Astrocyte (in vitro differentiated cells and primary cell): ENCODE results near the gene MGAT3. TPM values are rescaled to one million over a fixed set of nuclear protein-coding genes. Genes with fewer than 3 reads are reported as not detected.

Experiments used
- DNase-seq: peaks from one replicate; pipeline ENCODE4 v3.0.0-alpha.2; 2010; ENCODE audit warnings: low read depth
- FAIRE-seq: peaks from 2 replicates; lab custom pipeline; 2011; peaks lifted over from hg19 to GRCh38; lab: Jason Lieb, UNC
- H2AFZ ChIP-seq: 2 replicates; pipeline ENCODE4 v1.6.0; 2012; ENCODE audit warnings: low read depth, low read length, inconsistent platforms
- H3K27ac ChIP-seq: 2 replicates; pipeline ENCODE4 v1.5.1; 2011; ENCODE audit warnings: low read depth, low read length, inconsistent platforms
- H3K27me3 ChIP-seq: 2 replicates; pipeline ENCODE4 v1.6.0; 2011; ENCODE audit warnings: low read length, inconsistent platforms; ENCODE audit not compliant: insufficient read depth
- H3K36me3 ChIP-seq: 2 replicates; pipeline ENCODE4 v1.5.1; 2011; ENCODE audit warnings: low read length, inconsistent platforms; ENCODE audit not compliant: insufficient read depth
- H3K4me1 ChIP-seq: 2 replicates; pipeline ENCODE4 v1.5.1; 2011; ENCODE audit warnings: low read length, inconsistent platforms; ENCODE audit not compliant: insufficient read depth
- H3K4me2 ChIP-seq: 2 replicates; pipeline ENCODE4 v1.6.0; 2012; ENCODE audit warnings: low read length, inconsistent platforms
- H3K4me3 ChIP-seq: 2 replicates; pipeline ENCODE4 v1.5.1; 2011; ENCODE audit warnings: low read depth, mild to moderate bottlenecking, low read length, inconsistent platforms; ENCODE audit not compliant: insufficient read depth
- H3K79me2 ChIP-seq: 2 replicates; pipeline ENCODE4 v1.6.0; 2012; ENCODE audit warnings: mild to moderate bottlenecking, low read length, inconsistent platforms; ENCODE audit not compliant: insufficient read depth
- H3K9ac ChIP-seq: 2 replicates; pipeline ENCODE4 v1.6.0; 2012; ENCODE audit warnings: mild to moderate bottlenecking, low read length, inconsistent platforms
- H3K9me3 ChIP-seq: 2 replicates; pipeline ENCODE4 v1.5.1; 2012; ENCODE audit warnings: low read depth, mild to moderate bottlenecking, low read length, inconsistent platforms; ENCODE audit not compliant: insufficient read depth
- H4K20me1 ChIP-seq: 2 replicates; pipeline ENCODE4 v1.6.0; 2012; ENCODE audit warnings: low read length, inconsistent platforms; ENCODE audit not compliant: insufficient read depth
- H3K27ac Mint-ChIP-seq: one replicate; pipeline ENCODE4 v1.8.0; 2021; ENCODE audit warnings: mild to moderate bottlenecking, mixed read lengths; ENCODE audit not compliant: unreplicated experiment
- H3K27me3 Mint-ChIP-seq: one replicate; pipeline ENCODE4 v1.8.0; 2021; ENCODE audit warnings: low read depth, mixed read lengths; ENCODE audit not compliant: unreplicated experiment
- H3K36me3 Mint-ChIP-seq: one replicate; pipeline ENCODE4 v1.8.0; 2021; ENCODE audit warnings: low read depth, mixed read lengths; ENCODE audit not compliant: unreplicated experiment
- H3K4me1 Mint-ChIP-seq: one replicate; pipeline ENCODE4 v1.8.0; 2021; ENCODE audit warnings: low read depth, mixed read lengths; ENCODE audit not compliant: unreplicated experiment
- H3K4me3 Mint-ChIP-seq: one replicate; pipeline ENCODE4 v1.8.0; 2021; ENCODE audit warnings: mild to moderate bottlenecking, moderate library complexity, mixed read lengths; ENCODE audit not compliant: unreplicated experiment
- H3K9me3 Mint-ChIP-seq: one replicate; pipeline ENCODE4 v1.8.0; 2021; ENCODE audit warnings: mild to moderate bottlenecking, mixed read lengths; ENCODE audit not compliant: unreplicated experiment
- CTCF ChIP-seq: IDR thresholded peaks from 2 replicates; pipeline ENCODE4 v1.5.1; 2011; ENCODE audit warnings: low read depth, mild to moderate bottlenecking, inconsistent platforms, low read length, moderate library complexity; ENCODE audit not compliant: insufficient read depth
- EZH2 ChIP-seq: IDR thresholded peaks from 2 replicates; pipeline ENCODE4 v1.6.1; 2012; ENCODE audit warnings: mild to moderate bottlenecking, low read length, inconsistent platforms; ENCODE audit not compliant: insufficient read depth
- total RNA-seq: library from RNA; stranded (reverse); gene quantifications from 2 replicates; pipeline ENCODE4 v1.2.1, GENCODE V29; 2021

The MGAT3 gene
- total RNA-seq, 1 donor from 2014 or later: 7.9 TPM

DNA sequence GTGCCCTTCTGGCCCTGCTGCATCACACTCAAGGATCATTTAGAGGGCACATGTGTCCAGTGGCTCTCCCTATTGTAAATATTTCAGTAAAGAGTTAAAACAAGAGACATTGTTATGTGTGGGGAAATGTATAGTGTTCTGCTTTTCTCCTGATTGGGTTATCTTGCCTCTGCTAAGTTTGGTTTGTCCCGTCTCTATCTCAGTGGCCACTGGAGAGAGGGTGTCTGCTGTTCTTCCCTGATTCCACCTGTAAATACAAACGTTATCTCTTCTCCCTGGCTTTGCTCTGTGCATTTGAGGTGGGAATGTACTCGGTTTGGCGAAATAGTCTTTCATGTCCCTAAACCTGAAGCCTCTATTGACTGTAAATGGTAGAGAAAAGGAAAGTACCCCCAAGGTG is 51.6 kb downstream of the MGAT3 start:
- Histone ChIP-seq H3K4me3 (no peak overlapping the region), H3K4me1 (peaks cover 4% of the 10 kb centered on the region), H3K36me3 (peaks cover 30% of the 10 kb centered on the region), H3K4me2 (no peak overlapping the region), H2AFZ (no peak overlapping the region), H3K9ac (no peak overlapping the region), H3K9me3 (no peaks in the 10 kb centered on the region), H3K27ac (no peak overlapping the region), H3K79me2 (peaks cover 68% of the 10 kb centered on the region), H4K20me1 (peaks cover 57% of the 10 kb centered on the region), H3K27me3 (no peaks in the 10 kb centered on the region)
- Mint-ChIP-seq H3K9me3 (no peaks in the 10 kb centered on the region), H3K27ac (no peak overlapping the region), H3K27me3 (no peaks in the 10 kb centered on the region), H3K36me3 (peaks cover 24% of the 10 kb centered on the region), H3K4me1 (peaks cover 3% of the 10 kb centered on the region), H3K4me3 (no peak overlapping the region)
- TF ChIP-seq EZH2 (no peak), CTCF (no peak)
- no peak for DNase-seq
- FAIRE-seq: no peak

GRCh38 chr22:39510529-39511149 is 53.8 kb downstream of the MGAT3 start:
- FAIRE-seq (no peak), DNase-seq (no peak)
- no peak overlapping the region for H3K4me3 Mint-ChIP-seq
- no peak overlapping the region for H3K27ac Mint-ChIP-seq
- H3K27ac ChIP-seq: no peak overlapping the region
- no peak overlapping the region for H3K4me3 ChIP-seq
- no peaks in the 10 kb centered on the region for H3K27me3 ChIP-seq
- H3K9ac ChIP-seq: no peak overlapping the region
- no peak for TF ChIP-seq EZH2
- TF ChIP-seq CTCF: no peak
- H2AFZ ChIP-seq: no peak overlapping the region
- H3K9me3 ChIP-seq: no peaks in the 10 kb centered on the region
- no peak overlapping the region for H3K4me2 ChIP-seq
- H4K20me1 ChIP-seq: peaks cover 64% of the 10 kb centered on the region
- H3K36me3 Mint-ChIP-seq: peaks cover 25% of the 10 kb centered on the region
- peaks cover 9% of the 10 kb centered on the region for H3K4me1 ChIP-seq
- no peaks in the 10 kb centered on the region for H3K9me3 Mint-ChIP-seq
- H3K79me2 ChIP-seq: peaks cover 66% of the 10 kb centered on the region
- H3K27me3 Mint-ChIP-seq: no peaks in the 10 kb centered on the region
- peaks cover 39% of the 10 kb centered on the region for H3K36me3 ChIP-seq
- no peaks in the 10 kb centered on the region for H3K4me1 Mint-ChIP-seq

DNA sequence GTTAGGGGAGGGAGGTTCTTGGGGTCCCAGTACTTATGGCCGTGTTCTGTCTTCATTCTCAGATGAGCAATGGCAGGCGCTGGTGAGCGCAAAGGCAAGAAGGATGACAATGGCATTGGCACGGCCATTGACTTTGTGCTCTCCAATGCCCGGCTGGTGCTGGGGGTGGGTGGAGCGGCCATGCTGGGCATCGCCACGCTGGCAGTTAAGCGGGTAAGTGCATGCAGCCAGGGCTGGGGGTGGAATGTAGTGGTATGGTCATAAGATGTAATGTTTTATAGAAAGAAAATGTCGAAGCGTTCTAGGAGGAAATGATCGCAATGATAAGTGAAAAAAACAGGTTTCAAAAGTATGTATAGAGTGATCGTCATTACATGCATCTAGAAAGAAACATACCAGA is 54.4 kb downstream of the MGAT3 start:
- TF ChIP-seq CTCF: no peak
- no peak for TF ChIP-seq EZH2
- no peak overlapping the region for H3K4me3 Mint-ChIP-seq
- H4K20me1 ChIP-seq: peaks cover 62% of the 10 kb centered on the region
- DNase-seq (no peak), FAIRE-seq (no peak)
- no peaks in the 10 kb centered on the region for H3K4me1 Mint-ChIP-seq
- no peaks in the 10 kb centered on the region for H3K27me3 Mint-ChIP-seq
- peaks cover 66% of the 10 kb centered on the region for H3K79me2 ChIP-seq
- peaks cover 36% of the 10 kb centered on the region for H3K36me3 ChIP-seq
- no peak overlapping the region for H2AFZ ChIP-seq
- H3K9ac ChIP-seq: no peak overlapping the region
- H3K27ac Mint-ChIP-seq: no peak overlapping the region
- no peaks in the 10 kb centered on the region for H3K9me3 ChIP-seq
- no peak overlapping the region for H3K27ac ChIP-seq
- H3K36me3 Mint-ChIP-seq: peaks cover 21% of the 10 kb centered on the region
- H3K4me3 ChIP-seq: no peak overlapping the region
- H3K27me3 ChIP-seq: no peaks in the 10 kb centered on the region
- H3K9me3 Mint-ChIP-seq: no peaks in the 10 kb centered on the region
- no peak overlapping the region for H3K4me2 ChIP-seq
- peaks cover 9% of the 10 kb centered on the region for H3K4me1 ChIP-seq
